ENCODE measurements around the gene KRTAP10-5.

The KRTAP10-5 gene

GRCh38 chr21:44549525-44550211 is 30.7 kb downstream of the KRTAP10-5 start:
- DNase-seq (ENCODE audit: low read depth in 2 of 2), result no peak

- DNase-seq (ENCODE audit: low read depth in 2 of 2), result no peak
These were observed 31.5 kb downstream of the KRTAP10-5 start for GRCh38 chr21:44548922-44549321.

- no peak for DNase-seq (ENCODE audit: low read depth in 2 of 2)
These were observed 32.0 kb downstream of the KRTAP10-5 start for GRCh38 chr21:44548381-44548780.

- no peak for DNase-seq (ENCODE audit: low read depth in 2 of 2)
These were observed 32.6 kb downstream of the KRTAP10-5 start for GRCh38 chr21:44547656-44548331.

GRCh38 chr21:44544566-44544965 is 35.8 kb downstream of the KRTAP10-5 start:
- DNase-seq (ENCODE audit: low read depth in 2 of 2), result no peak

DNA sequence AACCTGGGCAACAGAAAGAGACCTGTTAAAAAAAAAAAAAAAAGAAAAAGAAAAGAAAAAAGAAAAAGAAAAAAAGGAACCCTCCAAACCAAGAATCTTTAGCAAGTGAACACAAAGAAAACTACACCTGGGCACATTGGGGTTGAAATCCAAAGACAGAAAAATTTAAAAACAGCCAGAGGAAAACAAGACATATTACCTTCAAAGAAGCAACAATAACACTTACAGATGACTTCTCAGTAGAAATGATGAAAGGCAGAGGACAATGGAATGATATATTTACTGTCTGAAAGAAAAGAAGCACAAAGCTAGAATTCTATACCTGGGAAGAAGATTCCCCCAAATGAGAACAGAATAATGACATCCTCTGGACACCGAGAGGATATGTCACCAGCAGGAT is 37.7 kb downstream of the KRTAP10-5 start:
- DNase-seq (ENCODE audit: low read depth in 2 of 2), result no peak

DNA sequence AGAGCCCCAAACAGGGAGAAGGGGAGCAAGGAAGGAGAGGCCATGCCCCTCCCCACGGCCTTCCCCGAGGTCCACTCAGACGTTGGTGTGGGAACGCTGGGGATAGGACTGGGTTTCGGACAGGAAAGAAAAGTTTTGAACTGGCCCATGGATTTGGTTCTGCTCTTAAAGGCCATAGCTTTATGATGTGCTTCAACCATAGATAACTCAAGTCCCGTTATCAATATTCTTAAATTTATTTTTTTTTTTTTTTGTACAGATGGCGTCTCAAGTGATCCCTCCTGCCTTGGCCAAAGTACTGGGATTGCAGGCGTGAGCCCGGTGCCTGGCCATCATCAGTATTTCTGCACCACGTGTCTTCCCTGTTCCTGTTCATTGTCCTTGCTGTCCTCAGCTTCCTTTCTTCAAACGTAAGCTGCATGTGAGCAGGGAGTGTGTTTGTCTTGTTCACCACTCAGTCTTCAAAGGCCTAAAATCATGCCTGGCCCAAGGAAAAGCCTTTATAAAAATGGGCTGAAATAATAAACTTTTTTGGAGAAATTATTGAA is 39.6 kb downstream of the KRTAP10-5 start:
- DNase-seq (ENCODE audit: low read depth in 2 of 2), result no peak

DNA sequence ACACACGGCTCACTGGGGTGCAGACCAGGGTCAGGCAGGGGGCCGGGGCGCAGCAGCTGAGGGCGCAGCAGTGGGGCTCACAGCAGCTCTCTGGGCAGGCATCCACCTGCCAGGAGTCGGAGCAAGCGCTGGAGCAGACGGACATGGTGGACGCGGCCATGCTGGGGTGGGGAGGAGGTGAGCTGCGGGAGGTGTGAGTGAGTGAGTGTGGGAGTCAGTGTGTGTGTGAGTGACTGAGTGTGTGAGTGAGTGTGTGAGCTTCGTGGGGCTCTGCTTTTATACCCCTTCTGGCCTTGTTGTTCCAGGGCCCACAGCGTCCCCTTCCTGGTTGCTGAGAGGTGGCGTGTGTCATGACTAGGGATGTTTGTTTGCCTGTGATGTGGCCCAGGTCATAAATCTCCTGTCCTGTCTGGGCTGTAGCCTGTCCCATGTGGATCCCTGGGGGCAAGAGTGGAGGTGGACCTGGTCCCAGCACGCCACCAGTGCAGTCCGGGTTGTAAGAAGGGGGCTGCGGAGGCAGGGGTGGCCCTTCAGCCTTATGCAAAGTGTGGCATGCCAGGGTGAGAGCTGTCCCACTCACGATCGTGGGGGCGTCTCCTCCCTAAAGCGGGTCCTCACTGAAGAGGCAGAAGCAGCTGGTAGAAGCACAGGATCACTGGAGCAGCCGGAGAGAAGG is 40.3 kb downstream of the KRTAP10-5 start, which contains the start of gene KRTAP10-1:
Gene KRTAP10-1 (minus strand): TSS at position 205 of the 676 bp plus-strand sequence. CDS start 45 bp downstream, at position 160.
- DNase-seq (ENCODE audit: low read depth in 2 of 2), result no peak

DNA sequence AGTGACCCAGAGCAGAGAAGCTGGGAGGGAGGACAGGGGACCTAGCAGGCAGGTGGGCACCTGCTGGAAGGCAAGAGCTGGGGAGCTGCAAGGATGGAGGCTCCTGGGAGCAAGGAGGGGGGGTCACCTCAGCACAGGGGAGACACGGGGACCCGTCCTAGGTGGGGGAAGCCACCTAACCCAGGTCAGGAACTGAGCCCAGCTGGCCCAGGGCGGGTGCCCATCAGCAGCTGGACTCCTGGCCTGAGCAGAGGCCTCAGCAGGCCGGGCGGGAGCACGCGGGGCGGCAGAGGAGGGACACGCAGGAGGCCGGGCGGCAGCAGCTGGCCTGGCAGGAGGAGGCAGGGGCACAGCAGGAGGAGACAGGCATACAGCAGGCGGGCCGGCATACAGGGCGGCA is 41.4 kb downstream of the KRTAP10-5 start:
- no peak for DNase-seq (ENCODE audit: low read depth in 2 of 2)

DNA sequence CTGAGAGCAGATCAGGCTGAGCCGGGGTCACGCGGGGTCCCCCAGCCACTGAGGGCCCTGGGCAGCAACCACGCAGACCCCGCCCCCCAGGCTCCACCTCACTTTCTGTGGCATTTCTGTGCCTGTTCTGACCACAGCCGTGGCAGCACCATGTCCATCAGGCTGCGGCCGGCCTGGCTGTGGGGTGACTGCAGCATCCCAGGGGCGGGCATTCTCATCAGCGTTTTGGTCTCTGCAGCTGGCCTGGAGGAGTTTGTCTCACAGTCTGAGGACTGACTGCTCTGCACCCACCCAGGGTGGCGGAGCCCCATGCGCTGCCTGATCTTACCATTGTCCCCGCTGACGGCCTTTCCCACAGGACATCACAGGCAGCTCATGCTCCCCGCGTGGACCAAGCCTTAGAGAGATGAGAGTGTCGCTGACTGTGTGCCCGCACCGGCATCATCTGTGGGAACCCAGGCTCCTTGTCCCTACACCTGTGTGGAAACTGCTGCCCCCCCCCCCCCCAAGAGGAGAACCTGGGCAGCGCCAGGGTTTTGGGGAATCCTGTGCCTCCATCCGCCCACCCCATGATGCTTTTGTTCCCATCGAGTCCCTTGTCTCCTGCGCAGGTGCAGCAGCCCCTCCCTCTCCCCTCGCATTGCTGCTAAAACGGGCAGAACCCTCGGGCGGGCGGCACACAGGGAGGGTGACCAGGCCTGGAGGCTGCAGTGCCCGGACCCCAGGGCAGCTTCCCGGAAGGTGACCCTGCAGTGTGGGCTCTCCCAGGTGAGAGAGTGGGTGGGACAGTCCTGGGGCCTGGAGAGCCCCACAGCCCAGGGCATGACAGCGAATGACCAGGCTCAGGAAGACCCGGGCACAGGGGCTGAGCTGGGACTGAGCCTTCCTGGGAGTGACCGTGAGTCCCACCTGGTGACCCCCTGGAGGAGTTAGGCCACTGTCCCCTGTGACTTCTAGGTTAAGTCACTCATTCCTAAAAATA is 42.2 kb downstream of the KRTAP10-5 start:
- no peak for DNase-seq (ENCODE audit: low read depth in 2 of 2)

DNA sequence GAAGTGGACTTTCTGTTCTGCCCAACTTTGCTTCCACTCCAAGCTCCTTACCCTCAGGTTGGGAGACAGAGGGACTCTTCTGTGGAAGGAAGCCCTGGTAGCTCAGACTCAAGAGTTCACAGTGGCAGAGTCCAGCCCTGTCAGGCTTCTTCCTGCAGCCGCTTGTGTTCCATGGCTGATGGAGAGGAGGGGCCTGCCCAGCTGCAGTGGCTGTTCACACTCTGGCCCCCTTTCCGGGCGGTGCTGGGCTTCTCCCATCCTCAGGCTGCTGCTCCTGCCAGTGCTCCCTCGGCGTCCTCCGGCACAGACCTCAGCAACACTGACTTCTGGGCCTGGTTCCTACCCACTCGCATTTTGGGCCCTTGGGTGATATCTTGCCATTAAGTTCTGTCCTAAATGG is 44.4 kb downstream of the KRTAP10-5 start:
- DNase-seq (ENCODE audit: low read depth in 2 of 2), result no peak

DNA sequence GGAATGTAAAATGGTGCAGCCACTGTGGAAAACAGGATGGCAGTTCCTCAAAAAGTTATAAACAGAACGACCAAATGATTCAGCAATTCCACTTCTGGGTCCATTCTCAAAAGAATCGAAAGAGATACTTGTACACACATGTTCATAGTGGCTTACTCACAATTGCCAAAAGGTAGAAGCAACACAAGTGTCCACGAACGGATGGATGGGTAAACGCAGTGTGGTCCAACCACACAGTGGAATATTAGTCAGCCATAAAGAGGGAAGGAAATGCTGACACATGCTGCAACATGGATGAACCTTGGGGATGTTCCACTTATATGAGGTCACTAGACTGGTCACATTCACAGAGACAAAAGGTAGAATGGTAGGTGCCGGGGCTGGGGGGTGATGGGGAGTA is 45.7 kb downstream of the KRTAP10-5 start:
- no peak for DNase-seq (ENCODE audit: low read depth in 2 of 2)

GRCh38 chr21:44533891-44534627 is 46.3 kb downstream of the KRTAP10-5 start:
- DNase-seq (ENCODE audit: low read depth in 2 of 2), result no peak

GRCh38 chr21:44533121-44533890 is 47.1 kb downstream of the KRTAP10-5 start:
- DNase-seq (ENCODE audit: low read depth in 2 of 2), result no peak

GRCh38 chr21:44532712-44533111 is 47.7 kb downstream of the KRTAP10-5 start:
- no peak for DNase-seq (ENCODE audit: low read depth in 2 of 2)

DNA sequence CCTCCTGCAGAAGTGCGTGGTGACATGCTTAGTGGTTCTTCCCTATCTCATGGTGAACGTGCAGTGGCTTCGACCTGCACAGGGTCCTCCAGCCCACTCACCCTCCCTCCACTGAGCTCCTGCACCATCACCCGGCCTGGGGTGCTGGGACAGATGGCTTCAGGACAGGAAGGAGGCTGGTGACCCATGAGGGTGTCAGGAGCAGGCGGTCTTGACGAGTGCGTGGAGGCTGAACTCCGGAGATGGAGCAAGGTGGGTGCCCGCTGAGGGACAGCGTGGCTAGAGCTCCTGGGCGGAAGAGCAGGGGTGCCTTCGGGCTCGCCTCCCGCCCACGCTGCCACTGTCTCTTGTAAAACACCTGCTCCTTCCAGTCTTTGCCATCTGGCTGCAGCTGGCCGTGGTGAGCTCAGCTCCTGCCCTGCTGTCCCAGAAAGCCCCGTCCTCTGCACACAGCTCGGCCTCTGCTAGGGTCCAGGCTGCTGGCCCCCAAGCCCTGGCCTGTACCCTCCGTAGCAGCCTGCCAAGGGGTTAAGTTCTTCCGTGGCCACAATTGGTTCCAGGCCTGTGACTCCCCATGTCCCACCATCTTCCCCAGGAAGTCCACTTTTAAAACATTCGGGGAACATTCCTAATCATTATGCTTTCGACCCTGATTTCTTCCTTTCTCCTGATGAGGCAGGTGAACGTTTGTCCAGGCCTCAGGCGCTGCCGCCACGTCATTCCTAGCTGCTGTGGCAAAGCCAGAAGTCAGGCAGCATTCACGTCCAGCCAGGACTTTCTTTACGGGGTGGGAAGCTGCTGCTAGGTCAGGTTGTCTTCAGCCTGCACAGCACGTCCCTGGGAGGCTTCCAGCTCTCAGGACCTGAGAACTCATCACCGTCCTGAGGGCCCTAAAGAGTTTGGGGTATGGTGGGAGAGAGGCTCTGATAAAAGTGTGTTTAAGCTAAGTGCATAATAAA is 48.5 kb downstream of the KRTAP10-5 start:
- no peak for DNase-seq (ENCODE audit: low read depth in 2 of 2)

GRCh38 chr21:44530903-44531605 is 49.4 kb downstream of the KRTAP10-5 start:
- no peak for DNase-seq (ENCODE audit: low read depth in 2 of 2)
